ENCODE results near the gene QRFP.

The QRFP gene, protein sequence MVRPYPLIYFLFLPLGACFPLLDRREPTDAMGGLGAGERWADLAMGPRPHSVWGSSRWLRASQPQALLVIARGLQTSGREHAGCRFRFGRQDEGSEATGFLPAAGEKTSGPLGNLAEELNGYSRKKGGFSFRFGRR

DNA sequence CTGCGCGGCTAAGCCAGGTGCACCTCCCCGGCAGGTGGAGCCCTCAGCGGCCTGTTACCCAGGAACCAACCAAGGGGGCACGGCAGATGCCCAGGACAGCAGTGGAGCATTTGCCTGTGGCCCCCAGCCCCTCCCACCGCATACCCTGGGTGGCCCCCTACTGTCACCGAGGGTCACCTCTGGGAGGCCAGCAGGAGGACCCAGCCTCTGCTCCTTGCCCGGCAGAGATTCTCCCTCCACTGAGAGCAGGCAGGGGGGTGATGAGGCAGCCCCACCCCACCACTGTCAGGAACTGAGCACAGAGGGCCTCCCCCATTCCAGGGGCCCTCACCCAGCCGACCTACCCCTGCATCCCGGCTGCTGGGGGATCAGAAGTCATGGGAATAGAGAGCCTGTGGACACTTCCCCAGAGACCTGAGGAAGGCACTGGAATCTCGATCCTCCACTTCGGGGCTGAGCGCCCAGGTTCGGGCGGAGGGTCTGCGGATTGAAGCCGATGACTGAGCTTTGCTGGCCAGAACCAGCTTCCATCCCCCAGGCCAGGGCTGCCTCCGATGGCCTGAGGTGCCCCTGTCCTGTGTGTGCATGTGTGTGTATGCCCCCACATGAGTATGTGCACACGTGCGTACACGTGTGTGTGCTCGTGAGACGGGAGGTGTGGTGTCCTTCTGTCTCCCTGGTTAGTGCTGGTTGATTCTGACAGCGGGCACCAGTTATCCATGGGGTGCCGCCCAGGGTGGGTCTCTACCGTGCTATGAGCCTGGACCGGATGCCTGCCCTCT is at the start of gene QRFP:
TSS of gene QRFP (minus strand) at position 580 of the 782 bp plus-strand sequence. CDS start 2,974 bp downstream, outside the sequence.
- no peak for DNase-seq (ENCODE audit: low read depth)

DNA sequence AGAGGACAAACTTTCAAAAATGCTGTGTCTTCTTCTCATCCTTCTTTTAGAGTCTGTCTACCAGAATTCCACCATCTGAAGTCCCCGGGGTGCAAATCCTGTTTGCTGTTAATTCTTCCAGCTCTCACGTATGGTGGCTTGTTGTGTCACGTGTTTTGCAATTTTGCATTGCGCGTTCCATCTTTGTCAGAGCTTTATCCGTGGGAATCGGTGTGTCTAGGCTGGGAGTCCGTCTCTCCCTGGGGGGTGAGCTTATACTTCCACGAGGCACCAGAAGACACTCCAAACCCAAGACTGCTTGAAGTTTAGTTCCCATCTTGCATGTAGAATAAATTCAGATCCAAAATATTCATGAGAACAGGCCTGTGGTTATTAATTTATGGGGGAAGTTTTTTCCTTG is 48.6 kb upstream of the QRFP start:
- DNase-seq (ENCODE audit: low read depth) = no peak

DNA sequence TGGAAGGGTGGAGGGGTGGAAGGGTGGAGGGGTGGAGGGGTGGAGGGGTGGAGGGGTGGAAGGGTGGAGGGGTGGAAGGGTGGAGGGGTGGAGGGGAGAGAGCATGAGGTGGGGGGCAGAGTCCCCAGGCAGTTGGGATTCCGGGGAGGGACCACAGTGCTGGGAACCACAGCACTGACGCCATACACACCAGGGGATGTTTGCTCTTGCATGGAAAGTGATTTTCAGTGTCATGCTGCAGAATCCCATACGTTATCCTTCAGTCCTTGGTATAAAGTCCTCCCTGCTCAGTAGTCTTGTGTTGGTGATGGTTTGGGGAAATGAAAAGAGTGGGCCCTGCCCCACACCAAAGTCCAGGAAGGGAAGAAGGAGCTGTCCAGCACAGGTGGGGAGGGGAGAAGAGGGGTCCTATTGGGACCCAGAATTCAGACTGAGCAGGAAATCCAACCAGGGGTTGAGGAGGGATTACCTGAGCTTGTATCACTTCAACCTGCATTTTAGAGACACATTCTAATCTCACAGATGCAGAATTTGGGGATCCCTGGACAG is 48.0 kb upstream of the QRFP start:
- DNase-seq (ENCODE audit: low read depth) = no peak

DNA sequence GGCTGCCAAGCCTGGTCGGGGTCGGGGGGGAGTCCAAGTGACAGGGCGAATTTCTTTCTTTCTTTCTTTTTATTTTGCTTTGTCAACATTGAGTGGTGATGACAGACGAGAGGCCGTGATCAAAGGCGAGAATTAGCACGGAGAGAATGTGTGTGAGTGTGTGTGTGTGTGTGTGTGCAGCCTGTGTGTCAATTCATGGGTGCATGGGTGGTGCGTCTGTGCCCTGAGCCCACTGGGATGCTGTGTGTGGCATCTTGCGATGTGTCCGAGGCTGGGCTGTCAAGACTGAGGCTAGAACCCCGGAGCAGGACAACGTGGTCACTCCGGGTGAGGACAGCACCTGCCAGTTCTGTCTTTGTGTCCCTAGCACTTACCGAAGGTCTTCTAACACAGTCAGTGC is 47.2 kb upstream of the QRFP start:
- no peak for DNase-seq (ENCODE audit: low read depth)

DNA sequence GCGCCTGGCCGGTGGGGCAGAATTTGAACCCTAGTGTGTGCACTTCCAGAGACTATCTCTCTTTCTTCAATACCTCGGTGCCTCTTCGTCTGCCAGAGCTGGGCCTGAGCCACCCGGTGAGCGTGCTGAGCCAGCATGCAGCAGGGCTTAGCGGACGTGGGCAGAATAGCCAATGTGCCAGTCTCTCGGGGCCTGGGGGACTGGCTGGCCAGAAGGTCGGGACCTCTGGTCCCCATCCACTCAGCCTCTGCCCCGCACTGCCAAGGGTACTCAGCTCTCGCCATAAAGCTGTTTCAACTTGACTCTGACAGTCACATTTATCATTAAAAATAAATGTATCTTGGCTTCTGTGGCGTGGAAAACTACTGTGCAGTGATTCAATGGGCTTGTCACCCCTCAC is 46.6 kb upstream of the QRFP start:
- DNase-seq (ENCODE audit: low read depth) = no peak

DNA sequence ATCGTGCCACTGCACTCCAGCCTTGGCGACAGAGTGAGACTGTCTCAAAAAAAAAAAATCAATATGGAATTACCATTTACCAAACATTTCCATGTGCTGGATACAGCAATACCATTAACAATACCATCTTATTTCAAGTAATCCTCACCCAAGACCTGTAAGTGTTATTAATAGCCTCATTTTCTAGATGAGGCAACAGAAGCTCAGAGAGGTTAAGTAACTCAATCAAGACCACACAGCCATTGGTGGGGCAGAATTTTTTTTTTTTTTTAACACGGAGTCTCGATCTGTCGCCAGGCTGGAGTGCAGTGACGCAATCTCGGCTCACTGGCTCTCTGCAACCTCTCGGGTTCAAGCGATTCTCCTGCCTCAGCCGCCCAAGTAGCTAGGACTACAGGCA is 46.1 kb upstream of the QRFP start:
- no peak for DNase-seq (ENCODE audit: low read depth)

DNA sequence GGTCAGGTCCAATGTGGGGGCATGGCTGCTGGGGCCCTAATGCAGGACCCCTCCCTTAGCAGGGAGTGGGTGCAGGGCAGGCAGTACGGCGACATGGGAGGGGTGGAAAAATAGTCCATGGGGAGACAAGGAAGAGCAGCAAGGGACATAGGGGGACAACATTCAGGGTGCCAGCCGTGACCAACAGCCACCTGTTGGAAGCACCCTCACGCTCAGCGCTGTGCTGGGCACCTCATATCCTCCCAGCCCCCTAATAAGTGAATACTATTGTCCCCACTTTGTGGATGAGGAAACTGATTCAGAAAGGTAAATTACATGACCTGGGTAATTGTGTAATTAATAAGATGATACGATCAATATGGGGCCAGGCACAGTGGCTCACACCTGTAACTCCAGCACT is 45.5 kb upstream of the QRFP start:
- no peak for DNase-seq (ENCODE audit: low read depth)

DNA sequence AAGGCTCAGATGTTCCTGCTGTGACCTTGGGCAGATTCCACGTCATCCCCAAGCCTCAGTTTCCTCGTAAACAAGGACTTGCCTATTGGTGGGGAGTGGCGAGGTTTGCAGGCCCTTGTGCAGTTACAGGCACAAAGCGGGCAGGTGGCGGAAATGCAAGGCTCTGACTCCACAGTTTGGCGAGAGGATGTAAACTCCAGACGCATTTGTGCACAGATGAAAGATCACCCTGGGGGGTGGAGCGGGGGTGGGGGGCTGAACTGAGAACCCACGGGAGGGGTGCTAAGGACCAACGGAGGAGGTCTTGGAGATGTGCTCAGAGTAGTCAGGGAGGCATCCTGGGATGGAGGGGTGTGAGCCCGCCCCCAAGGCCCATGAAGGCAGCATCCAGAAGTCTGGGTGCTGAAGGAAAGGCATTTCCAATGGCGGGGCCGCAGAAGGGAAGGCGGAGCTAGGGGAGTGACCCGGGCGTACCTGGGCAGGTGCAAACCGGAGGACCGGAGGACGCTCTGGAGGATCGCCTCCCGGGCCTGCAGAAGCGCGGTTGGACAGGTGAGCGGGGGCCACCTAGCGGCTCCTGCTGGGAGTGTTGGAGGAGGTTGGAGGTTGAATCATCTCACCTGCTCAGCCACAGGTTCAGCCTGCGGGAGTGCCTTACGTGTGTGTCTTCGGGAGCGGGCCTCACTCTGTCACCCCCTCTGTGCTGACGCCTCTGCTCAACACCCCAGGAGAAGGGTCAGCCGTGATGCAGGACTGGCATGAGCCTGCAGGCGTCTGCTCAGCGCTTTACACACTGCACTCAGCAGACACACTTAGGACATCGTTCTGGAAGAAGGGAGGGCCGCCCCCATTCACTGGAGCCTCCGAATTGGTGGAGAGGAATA is 44.3 kb upstream of the QRFP start:
- DNase-seq (ENCODE audit: low read depth) = peak; percentile 43

DNA sequence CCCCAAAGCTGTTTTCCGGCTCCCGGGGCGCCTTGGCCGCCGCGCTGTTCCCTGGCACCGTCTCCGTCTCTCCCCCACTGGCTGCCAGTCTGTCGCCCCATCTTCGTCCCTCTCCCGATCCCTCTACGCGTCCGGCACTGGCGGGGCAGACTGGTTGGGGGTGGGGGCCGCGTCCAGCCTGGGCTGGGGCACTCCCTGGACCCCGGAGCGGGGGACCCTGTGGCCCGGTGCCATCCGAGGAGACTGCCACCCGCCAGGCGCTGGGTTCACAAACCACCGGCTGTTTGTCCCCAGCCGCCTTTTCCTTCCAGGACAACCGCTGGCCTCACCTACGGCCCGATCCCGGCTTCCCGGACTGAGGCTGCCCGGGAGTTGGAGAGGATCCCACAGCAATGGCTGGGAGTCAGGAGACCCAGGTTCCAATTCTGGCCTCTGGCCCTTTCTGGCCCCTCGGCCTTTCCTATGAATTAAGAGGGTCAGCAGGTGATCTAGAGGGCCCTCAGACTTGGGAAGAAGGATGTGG is 43.5 kb upstream of the QRFP start:
- DNase-seq (ENCODE audit: low read depth) = no peak

DNA sequence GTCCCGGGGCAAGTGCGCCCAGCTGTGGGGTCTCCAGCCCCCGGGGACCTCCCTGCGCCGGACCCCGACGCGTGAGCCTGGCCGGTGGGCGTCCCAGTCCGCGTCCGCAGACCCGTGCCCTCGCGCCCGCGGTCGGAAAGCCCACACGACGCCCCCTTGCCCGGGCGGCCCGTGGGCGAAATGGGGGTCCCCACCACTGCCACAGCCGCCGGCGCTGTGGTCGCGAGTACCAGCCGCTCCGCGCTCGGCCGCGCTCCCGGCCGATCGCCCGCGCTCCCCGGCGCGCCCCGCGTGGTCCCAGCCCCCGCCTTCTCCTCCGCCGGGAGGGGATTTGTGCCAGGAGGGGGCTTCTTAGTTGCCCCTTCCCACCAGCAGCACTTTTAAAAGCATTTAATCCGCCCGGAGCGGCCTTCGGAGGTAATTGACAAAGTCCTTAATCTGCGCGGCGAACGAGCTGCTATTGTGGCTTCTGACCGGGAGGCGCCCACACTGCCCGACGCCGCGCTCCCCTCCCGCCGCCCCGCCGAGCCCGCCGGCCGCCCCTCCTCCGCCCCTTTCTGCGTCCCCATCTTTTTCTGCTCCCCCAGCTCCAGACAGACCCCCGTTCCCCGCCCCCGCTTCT is 42.9 kb upstream of the QRFP start:
- no peak for DNase-seq (ENCODE audit: low read depth)

DNA sequence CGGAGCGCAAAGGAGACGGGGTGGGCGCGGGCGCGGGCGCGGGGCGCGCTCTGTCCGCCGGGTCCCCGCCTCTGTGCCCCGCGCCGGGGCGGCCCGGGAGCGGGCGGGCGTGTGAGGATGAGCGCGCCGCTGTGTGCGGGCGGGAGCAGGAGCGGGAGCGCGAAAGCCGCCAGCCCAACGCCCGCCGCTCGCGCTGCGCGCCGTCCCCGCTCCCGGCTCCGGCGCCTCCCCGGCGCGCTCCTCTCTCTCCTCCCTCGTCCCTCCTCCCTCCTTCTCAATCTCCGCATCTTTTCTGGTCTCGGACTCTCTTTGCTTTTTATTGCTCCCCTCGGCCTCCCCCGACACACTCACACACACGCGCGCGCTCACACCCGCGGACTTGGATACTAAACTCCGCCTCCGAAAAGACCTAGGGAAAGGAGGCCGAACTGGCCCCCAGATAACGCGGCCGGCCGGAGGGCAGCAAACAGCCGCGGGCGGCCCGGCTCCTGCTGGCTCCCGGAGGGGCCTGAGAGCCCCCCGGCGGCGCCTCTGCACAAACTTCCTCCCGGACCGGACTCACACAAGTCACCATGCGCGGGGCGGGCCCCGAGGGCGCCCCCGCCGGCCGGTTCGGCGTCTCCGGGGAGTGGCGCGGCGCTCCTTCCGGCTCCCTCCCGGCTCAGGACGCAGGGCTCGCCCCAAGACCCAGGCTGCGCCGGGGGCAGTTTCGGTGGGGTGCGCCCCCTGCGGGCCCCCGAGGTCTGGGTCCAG is 42.2 kb upstream of the QRFP start, which contains the start of gene FIBCD1:
TSS of gene FIBCD1 (minus strand) at position 596 of the 753 bp plus-strand sequence. CDS start 640 bp downstream, outside the sequence.
- DNase-seq (ENCODE audit: low read depth) = no peak

DNA sequence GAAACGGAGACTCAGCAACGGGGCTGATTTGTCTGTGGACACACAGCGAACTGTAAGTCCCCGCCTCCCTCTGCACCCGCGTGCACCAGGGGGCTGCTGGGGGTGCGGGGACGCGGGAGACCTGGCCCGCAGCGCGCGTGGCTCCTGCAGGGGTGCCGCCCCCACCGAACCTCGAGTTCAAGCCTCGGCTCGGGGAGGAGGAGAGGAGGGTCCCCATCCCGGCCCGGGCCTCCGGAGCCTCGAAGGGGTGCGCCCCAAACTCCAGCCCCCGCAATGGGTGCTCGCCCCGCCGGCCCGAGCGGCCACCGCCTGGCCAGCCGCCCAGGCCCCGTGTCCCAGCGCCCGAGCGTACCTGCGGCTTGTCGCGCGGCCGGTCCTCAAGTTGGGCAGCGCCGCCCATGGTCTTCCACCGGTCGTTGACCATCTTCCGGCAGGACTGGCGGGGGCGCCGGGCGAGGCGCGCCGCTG is 41.6 kb upstream of the QRFP start:
- DNase-seq (ENCODE audit: low read depth) = no peak

DNA sequence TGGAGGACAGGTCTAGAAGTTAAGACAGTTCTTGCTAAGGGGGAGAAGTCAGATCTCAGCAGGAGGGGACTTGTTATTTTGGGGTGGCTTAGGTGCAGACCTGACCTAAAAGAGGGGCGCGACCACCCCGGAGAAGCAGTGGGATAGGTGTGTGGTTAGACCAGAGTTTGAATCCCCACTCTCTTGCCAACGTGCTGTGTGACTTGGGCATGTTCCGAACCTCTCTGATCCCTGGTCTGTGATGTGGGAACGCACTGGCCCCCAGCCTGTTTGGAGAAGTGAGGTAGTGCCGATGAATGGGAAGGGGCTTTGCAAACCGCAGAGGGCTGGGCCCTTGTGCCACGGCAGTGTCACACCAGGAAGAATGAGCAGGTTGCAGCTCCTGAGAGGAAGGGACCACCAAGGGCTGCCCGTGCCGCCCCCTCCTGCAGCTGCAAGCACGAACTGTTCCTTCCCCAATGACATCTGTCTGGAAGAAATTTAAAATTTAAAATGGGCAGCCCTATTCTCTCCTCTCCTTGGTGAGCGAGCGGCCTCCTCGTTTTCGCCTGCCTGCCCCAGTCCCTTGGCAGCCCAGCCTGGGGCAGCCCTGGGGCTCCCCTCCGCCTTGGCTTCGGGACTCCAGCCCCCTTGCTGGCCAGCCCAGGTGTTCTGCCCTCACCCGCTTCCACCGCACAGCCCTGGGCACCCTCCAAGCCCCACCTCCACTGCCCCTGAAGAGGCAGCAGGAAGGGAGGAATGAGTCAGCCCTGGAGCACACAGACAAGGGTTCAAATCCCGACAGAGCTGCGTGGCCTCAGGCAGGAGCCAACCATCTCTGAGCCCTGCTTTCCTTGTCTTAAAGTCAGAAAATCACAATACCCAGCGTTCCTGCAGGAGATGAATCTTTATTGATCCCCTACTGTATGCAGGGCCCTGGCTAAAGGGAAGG is 40.8 kb upstream of the QRFP start:
- DNase-seq (ENCODE audit: low read depth) = no peak

DNA sequence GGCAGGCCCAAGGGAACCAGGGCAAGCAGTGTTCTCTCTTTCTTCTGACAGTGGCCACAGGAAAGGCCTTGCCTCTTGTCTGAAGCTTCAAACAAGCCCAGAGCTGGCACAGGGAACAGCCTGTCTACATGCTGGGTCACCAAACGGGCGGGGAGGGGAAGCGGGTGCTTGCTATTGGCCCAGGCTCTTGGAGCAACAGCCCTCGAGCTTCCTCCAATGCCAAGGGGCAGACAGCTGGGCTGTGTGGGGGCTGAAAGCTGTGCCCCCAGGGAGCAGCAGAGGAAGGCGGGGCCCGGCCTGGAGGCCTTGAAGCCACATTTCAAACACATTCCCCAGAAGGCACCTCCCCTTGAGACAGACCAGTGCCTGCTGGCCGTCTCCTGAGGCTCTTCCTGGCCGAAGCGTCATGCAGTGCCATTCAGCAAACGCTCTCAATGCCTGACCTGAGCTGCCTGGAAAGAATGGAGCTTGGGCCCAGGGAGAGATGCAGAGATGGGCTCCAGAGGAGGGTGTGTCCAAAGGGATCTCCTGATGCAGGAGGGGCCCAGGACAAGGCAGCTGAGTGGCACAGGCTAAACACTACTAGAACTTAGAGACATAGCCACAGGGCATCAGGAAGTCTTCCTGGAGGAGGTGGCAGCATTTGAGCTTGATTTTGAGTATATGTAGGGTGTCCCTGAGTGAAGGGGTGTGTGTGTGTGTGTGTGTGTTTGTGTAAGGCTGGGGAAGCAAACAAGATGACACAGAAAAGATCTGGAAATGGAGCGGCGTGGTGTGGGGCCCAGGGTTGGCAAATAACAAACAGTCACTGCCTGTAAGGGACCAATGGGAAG is 39.9 kb upstream of the QRFP start:
- DNase-seq (ENCODE audit: low read depth) = no peak

DNA sequence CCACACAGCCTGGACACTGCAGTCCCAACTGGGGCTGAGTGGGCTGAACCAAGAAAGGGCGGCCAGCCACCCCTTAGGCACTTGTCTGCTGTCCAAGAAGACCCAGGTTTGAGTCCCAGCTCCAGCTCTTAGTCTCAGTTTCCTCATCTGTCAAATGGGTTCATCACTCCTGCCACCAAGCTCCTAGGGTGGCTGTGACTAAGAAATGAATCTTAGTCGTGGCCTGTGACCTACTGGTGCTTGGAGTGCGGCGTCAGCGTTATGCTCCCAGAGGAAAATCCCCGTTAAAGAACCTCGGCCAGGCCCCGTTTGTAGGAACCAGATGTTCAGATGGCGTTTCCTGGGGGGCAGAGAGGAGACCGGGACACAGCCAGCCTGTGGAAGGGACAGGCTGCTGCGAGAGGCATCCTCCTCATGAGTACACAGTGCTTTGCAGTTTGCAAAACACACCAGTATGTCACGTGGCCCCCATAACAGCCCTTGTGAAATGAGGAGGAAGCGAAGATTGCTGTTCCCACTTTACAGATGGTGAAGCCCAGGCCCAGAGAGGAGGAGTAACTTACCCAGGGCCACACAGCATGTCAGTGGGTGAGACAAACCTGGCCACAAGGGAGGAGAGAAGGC is 39.1 kb upstream of the QRFP start:
- no peak for DNase-seq (ENCODE audit: low read depth)

DNA sequence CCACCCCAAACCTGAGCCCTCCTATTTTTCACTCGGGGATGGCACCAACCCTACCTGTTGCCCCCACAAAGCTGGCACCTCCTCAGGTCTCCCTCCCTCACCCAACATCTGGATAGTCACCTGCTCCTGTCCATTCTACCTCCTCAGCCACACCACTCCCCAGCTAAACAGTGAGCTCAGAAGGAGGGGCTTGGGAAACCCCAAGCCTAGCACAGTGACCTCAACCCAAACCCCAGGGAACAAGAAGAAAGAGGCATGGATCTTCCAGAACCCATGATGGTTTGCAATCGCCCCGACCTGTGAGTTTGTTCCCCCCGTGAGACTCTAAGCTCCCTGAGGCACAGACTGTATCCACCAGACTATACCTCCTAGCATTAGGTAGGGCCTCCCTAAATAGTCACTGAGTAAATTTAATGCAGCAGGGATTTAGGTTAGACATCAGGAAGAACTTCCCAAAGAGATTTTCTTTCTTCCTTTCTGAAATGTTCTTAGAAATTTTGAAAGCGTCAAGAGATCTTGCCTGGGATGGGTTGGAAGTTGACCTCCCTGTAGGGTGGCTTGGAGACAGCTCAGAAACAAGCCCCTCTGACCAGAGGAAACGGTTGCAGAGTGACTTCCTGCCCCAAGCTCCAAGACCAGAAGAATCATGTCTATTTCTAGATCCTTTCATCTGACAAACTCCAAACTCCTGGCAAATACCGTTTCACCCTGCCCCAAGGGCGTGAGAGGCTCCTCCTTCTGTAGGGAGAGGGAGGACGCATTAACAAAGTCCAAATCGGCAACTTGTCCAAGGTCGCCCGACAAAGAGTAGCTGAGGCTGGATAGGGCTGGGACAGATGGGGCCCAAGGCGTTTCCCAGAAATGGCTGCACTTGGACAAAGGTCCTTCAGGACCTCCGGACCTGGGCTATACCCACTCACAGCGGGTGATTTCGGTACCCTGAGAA is 38.4 kb upstream of the QRFP start:
- no peak for DNase-seq (ENCODE audit: low read depth)

DNA sequence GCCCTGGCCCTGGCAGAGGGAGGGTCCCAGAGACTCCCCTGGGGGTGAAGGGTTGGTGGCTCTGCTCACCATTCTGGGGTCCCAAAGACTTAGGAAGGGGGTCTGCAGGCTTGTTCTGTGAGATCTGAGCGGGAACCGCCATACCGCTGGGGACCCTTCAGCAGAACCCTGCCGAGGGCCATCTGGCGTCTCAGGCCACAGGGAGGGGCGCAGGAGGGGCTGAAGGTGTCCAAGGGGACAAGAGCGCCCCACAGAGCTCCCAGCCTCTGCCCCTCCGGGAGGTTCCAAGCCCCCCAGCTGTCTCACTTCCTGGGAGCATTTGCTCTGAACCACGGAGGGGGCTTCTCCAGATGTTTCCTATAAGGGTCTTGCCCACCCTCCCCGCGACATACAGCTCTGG is 37.6 kb upstream of the QRFP start:
- DNase-seq (ENCODE audit: low read depth) = no peak

Data from stimulated activated CD8-positive, alpha-beta memory T cell treated with anti-CD3 and anti-CD28 coated beads, Interleukin-7, amount 100 ng/mL, for 24 hours (primary cell).